ENCODE data around the gene ECD. TPM values are rescaled to one million over a fixed set of nuclear protein-coding genes. Genes with fewer than 3 reads are reported as not detected.

ECD gene
- total and polyA plus RNA-seq, 2 of the 4 experiments (the other 2 are of a cell fraction), result 22.1 to 32.8 TPM

- Histone ChIP-seq H3K14ac (replicated peaks; ENCODE audit: low read depth, low read length) (no peak overlapping the region), H3K4me1 (ENCODE audit: control insufficient read depth, insufficient read depth, low read length) (no peaks in the 10 kb centered on the region; the same call in 1 of the 2 replicates), H2BK5ac (ENCODE audit: low read depth, low read length, poor library complexity, severe bottlenecking) (no peak overlapping the region), H4K8ac (ENCODE audit: low read depth in 2 of 2, low read length in 2 of 2) (no peak overlapping the region), H4K5ac (ENCODE audit: low read depth, low read length) (no peak overlapping the region), H3K23ac (ENCODE audit: low read depth, low read length) (no peak overlapping the region), H2BK20ac (ENCODE audit: low read depth, low read length) (no peak overlapping the region), H3K18ac (ENCODE audit: low read depth, low read length) (no peak overlapping the region), H3K9me3 (ENCODE audit: control insufficient read depth, insufficient read depth, low read length) (no peaks in the 10 kb centered on the region), H4K91ac (ENCODE audit: insufficient read depth, low read depth, low read length) (no peak overlapping the region), H2BK120ac (ENCODE audit: low read depth, low read length) (no peak overlapping the region), H3K4ac (ENCODE audit: low read depth, low read length) (no peak overlapping the region), H3K56ac (ENCODE audit: extremely low read depth, insufficient read depth, low read length) (no peak overlapping the region), H3K4me3 (ENCODE audit: insufficient read depth, low read depth, low read length) (no peak overlapping the region), H2BK15ac (ENCODE audit: low read depth, low read length) (no peak overlapping the region), H3K27me3 (ENCODE audit: control insufficient read depth, insufficient read depth, low read length) (no peaks in the 10 kb centered on the region), H2AK9ac (replicated peaks; ENCODE audit: low read depth, low read length, poor library complexity) (no peak overlapping the region), H3K9me1 (ENCODE audit: insufficient read depth, low read length) (0 out of 2 replicates have a peak, but pooled peaks cover 2% of the 10 kb centered on the region), H3K36me3 (ENCODE audit: control insufficient read depth, insufficient read depth, low read length) (peaks cover 20% of the 10 kb centered on the region), H3K27ac (ENCODE audit: insufficient read depth, low read length) (no peak overlapping the region), H3K79me1 (ENCODE audit: low read depth in 1 of 2, low read length in 2 of 2) (peaks cover 0 to 11% of the 10 kb centered on the region in 2 experiments; a peak in 2 of 4 replicates), H2AFZ (replicated peaks; ENCODE audit: low read length, poor library complexity) (peak overlapping the region; percentile 29), H4K20me1 (ENCODE audit: insufficient read depth, low read length) (no peaks in the 10 kb centered on the region), H3K4me2 (ENCODE audit: low read depth, low read length) (no peak overlapping the region), H2AK5ac (ENCODE audit: low read depth, low read length) (no peak overlapping the region), H3K9ac (ENCODE audit: low read depth, low read length) (no peak overlapping the region)
- ChIA-PET CTCF (interaction anchor here (0.6 kb wide), 1 partner anchor 40 kb away, joined by 4 read pairs; no protein-coding TSS in a partner anchor), POLR2A (ENCODE audit: unreplicated experiment) (no interaction called here)
- BruUV-seq (replicated peaks), result no TSS peak
- peak; percentile 64 for DNase-seq
- dilution Hi-C loops (cut with HindIII; ENCODE audit: low sequenced_read_pairs, unreplicated experiment), result no loop called here
- no CpG with 5 or more reads among the region's 2 CpGs for WGBS, 2 experiments (ENCODE audit: extremely low coverage in 2 of 2, insufficient read length in 1 of 2)
- in situ Hi-C loops (cut with MboI; ENCODE audit: low sequenced_read_pairs), result no loop called here
- no peak; the same call in 1 of the 2 replicates for TF ChIP-seq BHLHE40 (IDR thresholded peaks at IDR 0.05; ENCODE audit: low read depth, low read length)
- no peak for TF ChIP-seq USF2 (IDR thresholded peaks at IDR 0.05; ENCODE audit: low read depth, low read length)
- no peak for TF ChIP-seq MXI1 (IDR thresholded peaks at IDR 0.05; ENCODE audit: borderline replicate concordance, low read depth, low read length)
- TF ChIP-seq MAFK (IDR thresholded peaks at IDR 0.05; ENCODE audit: low read depth, low read length), result no peak
- TF ChIP-seq RCOR1 (IDR thresholded peaks at IDR 0.05; ENCODE audit: insufficient replicate concordance, low read length), result no peak
- no peak for TF ChIP-seq MAZ (IDR thresholded peaks at IDR 0.05; ENCODE audit: borderline replicate concordance, low read depth, low read length)
- no peak for TF ChIP-seq RAD21 (IDR thresholded peaks at IDR 0.05; ENCODE audit: low read length)
- no peak for TF ChIP-seq CHD1 (IDR thresholded peaks at IDR 0.05; ENCODE audit: low read depth, low read length)
- TF ChIP-seq CTCF (conservative IDR thresholded peaks at IDR 0.05; ENCODE audit: low read depth, low read length), result no peak
- TF ChIP-seq ELK1 (IDR thresholded peaks at IDR 0.05; ENCODE audit: borderline replicate concordance, low read depth, low read length), result no peak
- TF ChIP-seq SMC3 (IDR thresholded peaks at IDR 0.05; ENCODE audit: low read depth, low read length), result no peak
- no peak for TF ChIP-seq POLR2A (IDR thresholded peaks at IDR 0.05; ENCODE audit: low read depth, low read length)
- no peak for TF ChIP-seq FOS (IDR thresholded peaks at IDR 0.05; ENCODE audit: low read depth, low read length)
- no peak for TF ChIP-seq NFE2L2 (IDR thresholded peaks at IDR 0.05; ENCODE audit: low read depth, low read length)
- no peak for TF ChIP-seq RFX5 (IDR thresholded peaks at IDR 0.05; ENCODE audit: low read depth, low read length)
- no peak for TF ChIP-seq CEBPB (IDR thresholded peaks at IDR 0.05; ENCODE audit: low read depth, low read length)
- ATAC-seq (ENCODE audit: low read depth), result peak; percentile 70
- intact Hi-C loops (cut with micrococcal nuclease), result no loop called here
Measured at GRCh38 chr10:73182568-73182967, 14.8 kb upstream of the ECD start.
